CD4-positive, alpha-beta T cell (primary cell): Measurements from ENCODE around the gene FARP1. TPM values are rescaled to one million over a fixed set of nuclear protein-coding genes. Genes with fewer than 3 reads are reported as not detected.

Source experiments
- ATAC-seq: fragments of 200-7000 bp; cut with Tn5 transposase; one replicate; pipeline ENCODE4 v1.10.0; 2022; ENCODE audit warnings: mild to moderate bottlenecking; ENCODE audit not compliant: poor library complexity
- CTCF ChIA-PET: fragments of 350-600 bp; sonication (Branson Sonifier 250); formaldehyde crosslinking; loops from one replicate; lab custom pipeline; 2021; ENCODE audit warnings: antibody characterized with exemption, inconsistent platforms; lab: Charles Lee
- POLR2A ChIA-PET: fragments of 350-600 bp; sonication (Branson Sonifier 250); formaldehyde crosslinking; loops from one replicate; lab custom pipeline; 2021; ENCODE audit warnings: antibody characterized with exemption, inconsistent platforms; lab: Charles Lee
- DNase-seq, 14 experiments: peaks; one replicate each; pipeline ENCODE4 v3.0.0-alpha.2; 2013 to 2020; ENCODE audit warnings: mixed read lengths in 2 of 14
- H3K27ac ChIP-seq, 2 donors: one replicate each; pipeline versions ENCODE4 v1.5.1 to v1.7.0; 2013; ENCODE audit warnings: low read length in 2 of 2, low read depth in 1 of 2, mild to moderate bottlenecking in 1 of 2
- H3K27me3 ChIP-seq, 2 experiments: 1 replicate in 1 of 2; 2 replicates in 1 of 2; pipeline versions ENCODE4 v1.6.1 to v1.7.0; 2013; ENCODE audit warnings: low read length in 2 of 2, control low read depth in 1 of 2, mild to moderate bottlenecking in 1 of 2, moderate library complexity in 1 of 2; ENCODE audit not compliant: insufficient read depth in 2 of 2, control insufficient read depth in 1 of 2
- H3K36me3 ChIP-seq: one replicate; pipeline ENCODE4 v1.6.1; 2013; ENCODE audit warnings: low read length, control low read depth; ENCODE audit not compliant: insufficient read depth
- H3K4me1 ChIP-seq: one replicate; pipeline ENCODE4 v1.6.1; 2013; ENCODE audit warnings: low read length, control low read depth; ENCODE audit not compliant: insufficient read depth
- H3K4me3 ChIP-seq: one replicate; pipeline ENCODE4 v1.5.1; 2013; ENCODE audit warnings: mild to moderate bottlenecking, low read length, moderate library complexity
- H3K9me3 ChIP-seq, 2 experiments: 1 replicate in 1 of 2; 2 replicates in 1 of 2; pipeline versions ENCODE4 v1.6.1 to v1.7.0; 2013; ENCODE audit warnings: low read length in 2 of 2, mild to moderate bottlenecking in 2 of 2, control low read depth in 1 of 2, moderate library complexity in 1 of 2; ENCODE audit not compliant: control insufficient read depth in 1 of 2, insufficient read depth in 1 of 2
- H3K27ac Mint-ChIP-seq: one replicate; pipeline ENCODE4 v1.8.0; 2020; ENCODE audit warnings: mixed read lengths
- H3K27me3 Mint-ChIP-seq: one replicate; pipeline ENCODE4 v1.8.0; 2021; ENCODE audit warnings: mixed read lengths
- H3K36me3 Mint-ChIP-seq: one replicate; pipeline ENCODE4 v1.8.0; 2021; ENCODE audit warnings: low read depth, mixed read lengths
- H3K4me1 Mint-ChIP-seq: one replicate; pipeline ENCODE4 v1.8.0; 2021; ENCODE audit warnings: low read depth, mixed read lengths
- H3K4me3 Mint-ChIP-seq: one replicate; pipeline ENCODE4 v1.8.0; 2020; ENCODE audit warnings: mild to moderate bottlenecking, mixed read lengths
- H3K9me3 Mint-ChIP-seq: one replicate; pipeline ENCODE4 v1.8.0; 2020; ENCODE audit warnings: mixed read lengths
- intact Hi-C, 2 experiments: fragments of 100-400 bp; cut with DNase I in 1 of 2; cut with micrococcal nuclease in 1 of 2; formaldehyde crosslinking; loops; one replicate each; pipeline versions ENCODE4 v1.15.1 to v1.9.0; 2023 to 2025; cut with DNase I, micrococcal nuclease
- total RNA-seq, 174 experiments: library from RNA in 2 of 174; stranded (reverse) in 2 of 174; gene quantifications; one replicate each; pipeline ENCODE4 v1.2.3 and lab custom pipeline; 2021 to 2026
- TF ChIP-seq, protein P1 (sequence below): fragments of 200-600 bp; IDR thresholded peaks from one replicate; pipeline ENCODE4 v1.8.0; 2022; ENCODE audit warnings: antibody characterized with exemption, mild to moderate bottlenecking

FARP1 gene
- total RNA-seq, 2 experiments from 2014 or later: 0.30 TPM; not detected in 1

DNA sequence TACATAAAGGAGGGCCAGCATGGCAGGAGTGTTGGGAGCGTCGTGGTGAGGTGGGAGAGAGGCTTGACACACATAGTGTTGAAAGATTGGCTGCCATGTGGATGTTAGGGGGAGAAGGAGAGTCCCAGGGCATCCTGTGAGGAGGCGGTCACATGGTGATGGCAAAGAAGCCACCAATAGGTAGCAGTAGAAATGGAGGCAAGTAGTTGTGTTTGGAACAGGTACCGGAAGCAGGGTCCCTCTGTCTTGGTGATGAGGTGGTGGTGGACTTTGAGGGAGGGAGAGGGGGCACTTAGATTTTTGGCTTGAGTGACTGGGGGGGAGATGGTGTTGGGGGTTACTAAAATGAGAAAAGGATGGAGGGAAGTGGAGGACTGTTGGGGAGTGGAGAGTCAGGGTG is 227.4 kb downstream of the FARP1 start:
- Mint-ChIP-seq H3K9me3 (no peaks in the 10 kb centered on the region), H3K27me3 (peaks cover 25% of the 10 kb centered on the region), H3K36me3 (no peaks in the 10 kb centered on the region), H3K4me3 (no peak overlapping the region), H3K27ac (no peak overlapping the region), H3K4me1 (no peaks in the 10 kb centered on the region)
- H3K27ac ChIP-seq: no peak overlapping the region
- H3K4me3 ChIP-seq: no peak overlapping the region
- no peaks in the 10 kb centered on the region for H3K27me3 ChIP-seq
- intact Hi-C loops: no loop called here
- ATAC-seq (no peak), DNase-seq (no peak)
- H3K36me3 ChIP-seq: no peaks in the 10 kb centered on the region
- no peaks in the 10 kb centered on the region for H3K4me1 ChIP-seq
- TF ChIP-seq, protein P1, sequence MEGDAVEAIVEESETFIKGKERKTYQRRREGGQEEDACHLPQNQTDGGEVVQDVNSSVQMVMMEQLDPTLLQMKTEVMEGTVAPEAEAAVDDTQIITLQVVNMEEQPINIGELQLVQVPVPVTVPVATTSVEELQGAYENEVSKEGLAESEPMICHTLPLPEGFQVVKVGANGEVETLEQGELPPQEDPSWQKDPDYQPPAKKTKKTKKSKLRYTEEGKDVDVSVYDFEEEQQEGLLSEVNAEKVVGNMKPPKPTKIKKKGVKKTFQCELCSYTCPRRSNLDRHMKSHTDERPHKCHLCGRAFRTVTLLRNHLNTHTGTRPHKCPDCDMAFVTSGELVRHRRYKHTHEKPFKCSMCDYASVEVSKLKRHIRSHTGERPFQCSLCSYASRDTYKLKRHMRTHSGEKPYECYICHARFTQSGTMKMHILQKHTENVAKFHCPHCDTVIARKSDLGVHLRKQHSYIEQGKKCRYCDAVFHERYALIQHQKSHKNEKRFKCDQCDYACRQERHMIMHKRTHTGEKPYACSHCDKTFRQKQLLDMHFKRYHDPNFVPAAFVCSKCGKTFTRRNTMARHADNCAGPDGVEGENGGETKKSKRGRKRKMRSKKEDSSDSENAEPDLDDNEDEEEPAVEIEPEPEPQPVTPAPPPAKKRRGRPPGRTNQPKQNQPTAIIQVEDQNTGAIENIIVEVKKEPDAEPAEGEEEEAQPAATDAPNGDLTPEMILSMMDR: no peak
- ChIA-PET POLR2A (no interaction called here), CTCF (no interaction called here)
- no peaks in the 10 kb centered on the region for H3K9me3 ChIP-seq

DNA sequence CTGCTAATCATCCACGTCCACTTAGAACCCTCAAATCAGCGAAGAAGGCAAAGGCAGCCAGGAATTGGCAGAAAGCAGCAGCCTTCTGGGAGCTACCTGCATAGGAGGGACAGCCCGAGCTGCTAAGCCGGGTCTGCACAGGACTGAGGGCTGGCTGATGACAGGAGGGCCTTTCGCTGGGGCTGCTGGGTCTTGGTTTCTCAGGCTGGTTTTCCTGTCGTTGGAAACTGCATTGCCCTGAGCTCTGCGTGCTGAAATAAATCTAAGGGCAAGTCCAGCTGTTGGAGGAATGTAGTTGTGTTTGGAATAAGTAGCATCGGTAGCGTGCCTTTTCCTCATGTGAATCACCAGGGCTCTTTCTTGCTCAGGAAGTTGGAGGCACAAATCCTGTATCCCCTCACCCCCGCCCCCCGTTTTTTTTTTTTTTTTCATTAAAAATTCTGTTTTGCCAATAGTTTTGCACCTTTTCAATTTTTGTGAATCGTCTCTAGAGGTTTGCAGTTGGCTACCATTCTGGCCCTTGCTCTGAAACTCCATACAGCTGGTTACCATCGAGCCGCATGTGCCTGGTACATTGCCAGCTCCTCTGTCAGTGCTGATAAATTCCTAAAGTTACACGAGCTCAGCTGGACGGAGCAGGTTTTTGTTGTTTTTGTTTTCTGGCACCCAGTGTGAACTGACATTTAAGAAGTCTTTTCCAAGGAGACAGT is 228.1 kb downstream of the FARP1 start:
- no peak for ATAC-seq
- CTCF ChIA-PET: no interaction called here
- TF ChIP-seq, protein P1: no peak
- Histone ChIP-seq H3K4me1 (no peaks in the 10 kb centered on the region), H3K27me3 (no peaks in the 10 kb centered on the region), H3K9me3 (no peaks in the 10 kb centered on the region), H3K36me3 (no peaks in the 10 kb centered on the region), H3K4me3 (no peak overlapping the region), H3K27ac (no peak overlapping the region)
- Mint-ChIP-seq H3K36me3 (no peaks in the 10 kb centered on the region), H3K9me3 (no peaks in the 10 kb centered on the region), H3K4me3 (no peak overlapping the region), H3K27ac (no peak overlapping the region), H3K4me1 (no peaks in the 10 kb centered on the region), H3K27me3 (peaks cover 25% of the 10 kb centered on the region)
- DNase-seq: no peak
- POLR2A ChIA-PET: no interaction called here
- intact Hi-C loops: no loop called here

DNA sequence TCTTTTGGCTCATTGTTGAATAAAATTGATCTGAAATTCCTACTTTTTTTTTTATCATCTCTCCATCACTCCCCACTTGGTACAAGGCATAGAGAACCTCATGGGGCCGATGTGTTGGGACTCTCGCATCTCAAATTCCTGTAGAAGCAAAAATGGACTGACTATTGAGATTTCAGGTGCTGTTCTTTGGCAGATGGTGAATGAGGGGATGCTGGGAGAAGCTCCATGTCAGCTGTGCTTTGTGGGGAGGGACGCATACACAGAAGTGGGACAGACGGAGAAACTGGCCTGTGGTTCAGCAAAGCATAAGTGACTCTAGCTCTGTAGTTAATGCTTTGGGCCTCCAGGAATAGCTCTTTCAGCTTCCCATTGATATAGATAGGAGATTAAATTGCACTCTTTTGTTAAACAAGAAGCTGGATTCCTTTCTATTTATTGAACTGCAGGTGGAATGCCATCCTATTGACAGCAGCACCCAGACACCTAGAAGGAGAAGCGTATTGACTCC is 228.7 kb downstream of the FARP1 start:
- CTCF ChIA-PET: interaction anchor here (0.7 kb wide), 1 partner anchor 269 kb away, joined by 4 read pairs; no protein-coding TSS in a partner anchor
- no peaks in the 10 kb centered on the region for H3K9me3 ChIP-seq
- H3K27ac Mint-ChIP-seq: no peak overlapping the region
- H3K4me3 ChIP-seq: no peak overlapping the region
- no peaks in the 10 kb centered on the region for H3K36me3 ChIP-seq
- TF ChIP-seq, protein P1: no peak
- no peak for ATAC-seq
- no peaks in the 10 kb centered on the region for H3K4me1 ChIP-seq
- H3K27me3 ChIP-seq: no peaks in the 10 kb centered on the region
- H3K9me3 Mint-ChIP-seq: peaks cover 3% of the 10 kb centered on the region
- no peak for DNase-seq
- no peaks in the 10 kb centered on the region for H3K4me1 Mint-ChIP-seq
- peaks cover 21% of the 10 kb centered on the region for H3K27me3 Mint-ChIP-seq
- POLR2A ChIA-PET: no interaction called here
- H3K27ac ChIP-seq: no peak overlapping the region
- intact Hi-C loops: no loop called here
- H3K4me3 Mint-ChIP-seq: no peak overlapping the region
- H3K36me3 Mint-ChIP-seq: no peaks in the 10 kb centered on the region
